ENCODE data around the gene AQP2.

Gene AQP2

DNA sequence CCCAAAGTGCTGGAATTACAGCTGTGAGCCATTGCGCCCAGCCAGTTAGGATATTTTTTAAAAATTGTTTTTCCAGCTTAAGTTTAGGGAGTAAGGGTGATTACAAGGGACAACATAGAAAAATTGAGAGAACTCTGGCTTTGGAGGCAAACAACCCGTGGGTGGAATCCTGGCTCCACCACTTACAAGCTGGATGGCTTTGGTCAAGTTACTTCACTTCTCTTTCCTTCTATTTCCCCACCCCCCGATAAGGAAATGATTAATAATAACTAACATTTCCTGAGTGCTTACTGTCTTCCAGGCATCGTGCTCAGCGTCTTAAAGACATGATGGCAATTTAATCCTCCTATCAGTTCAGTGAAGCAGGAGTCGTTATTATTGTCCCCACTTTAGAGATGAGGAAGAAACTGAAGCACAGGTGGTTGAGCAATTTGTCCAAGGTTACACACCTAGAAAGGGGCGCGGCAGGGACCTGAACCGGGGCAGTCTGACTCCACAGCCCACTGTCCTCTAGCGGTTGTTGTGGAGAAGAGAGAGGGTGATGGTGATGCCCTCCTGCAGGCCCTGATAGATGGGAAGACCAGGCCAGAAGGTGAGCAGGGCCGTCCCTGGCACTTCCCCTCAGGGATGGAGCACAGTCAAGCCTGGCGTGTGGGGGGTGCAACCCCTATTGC, 30.2 kb upstream of the AQP2 start:
- no peak for DNase-seq (ENCODE audit: low spot score)

DNA sequence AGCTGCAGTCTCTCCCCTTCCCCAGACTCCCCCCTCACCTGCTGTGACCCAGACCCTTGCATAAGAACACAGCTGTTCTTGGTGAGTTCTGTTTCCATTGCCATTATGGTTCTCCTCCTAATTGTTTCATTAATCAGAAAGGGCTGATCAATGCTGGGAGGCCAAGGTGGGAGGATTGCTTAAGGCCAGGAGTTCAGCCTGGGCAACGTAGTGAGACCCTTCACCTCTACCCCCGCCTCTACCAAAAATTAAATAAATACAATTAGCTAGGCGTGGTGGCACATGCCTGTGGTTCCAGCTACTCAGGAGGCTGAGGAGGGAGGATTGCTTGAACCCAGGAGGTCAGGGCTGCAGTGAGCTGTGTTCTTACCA, 29.6 kb upstream of the AQP2 start:
- DNase-seq (ENCODE audit: low spot score) = no peak

DNA sequence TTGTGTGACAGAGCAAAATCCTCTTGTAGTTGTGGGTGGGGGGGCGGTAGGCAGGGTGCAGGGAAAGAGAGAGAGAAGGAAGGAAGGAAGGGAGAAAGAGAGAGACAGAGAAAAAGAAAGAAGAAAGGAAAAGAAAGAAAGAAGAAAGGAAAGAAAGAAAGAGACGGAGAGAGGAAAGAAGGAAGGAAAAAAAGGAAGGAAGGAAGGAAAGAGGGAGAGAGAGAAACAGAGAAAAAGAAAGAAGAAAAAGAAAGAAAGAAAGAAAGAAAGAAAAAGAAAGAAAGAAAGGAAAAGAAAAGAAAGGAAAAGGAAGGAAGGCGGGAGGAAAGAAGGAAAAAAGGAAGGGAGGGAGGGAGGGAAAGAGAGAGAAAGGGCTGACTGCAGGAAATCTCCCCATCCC, 29.2 kb upstream of the AQP2 start:
- DNase-seq (ENCODE audit: low spot score) = no peak

DNA sequence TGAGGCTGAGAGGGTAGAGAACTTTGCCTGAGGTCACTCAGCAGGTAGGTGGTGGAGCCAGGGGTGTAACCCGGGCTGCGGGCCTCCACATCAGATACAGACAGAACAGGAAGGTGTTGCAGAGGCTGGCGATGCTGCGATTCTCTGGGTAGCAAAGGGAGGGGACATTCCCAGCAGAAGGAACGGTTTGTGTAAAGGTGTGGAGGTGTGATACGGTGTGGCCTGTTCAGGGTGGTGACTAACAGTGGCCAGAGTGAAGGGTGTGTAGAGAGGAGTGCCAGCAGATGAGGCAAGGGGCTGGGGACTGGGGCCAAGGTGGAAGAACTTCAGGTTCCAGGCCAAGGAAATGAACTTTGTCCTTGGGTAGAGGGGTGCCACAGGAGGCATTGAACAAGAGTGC, 28.6 kb upstream of the AQP2 start:
- DNase-seq (ENCODE audit: low spot score) = no peak

DNA sequence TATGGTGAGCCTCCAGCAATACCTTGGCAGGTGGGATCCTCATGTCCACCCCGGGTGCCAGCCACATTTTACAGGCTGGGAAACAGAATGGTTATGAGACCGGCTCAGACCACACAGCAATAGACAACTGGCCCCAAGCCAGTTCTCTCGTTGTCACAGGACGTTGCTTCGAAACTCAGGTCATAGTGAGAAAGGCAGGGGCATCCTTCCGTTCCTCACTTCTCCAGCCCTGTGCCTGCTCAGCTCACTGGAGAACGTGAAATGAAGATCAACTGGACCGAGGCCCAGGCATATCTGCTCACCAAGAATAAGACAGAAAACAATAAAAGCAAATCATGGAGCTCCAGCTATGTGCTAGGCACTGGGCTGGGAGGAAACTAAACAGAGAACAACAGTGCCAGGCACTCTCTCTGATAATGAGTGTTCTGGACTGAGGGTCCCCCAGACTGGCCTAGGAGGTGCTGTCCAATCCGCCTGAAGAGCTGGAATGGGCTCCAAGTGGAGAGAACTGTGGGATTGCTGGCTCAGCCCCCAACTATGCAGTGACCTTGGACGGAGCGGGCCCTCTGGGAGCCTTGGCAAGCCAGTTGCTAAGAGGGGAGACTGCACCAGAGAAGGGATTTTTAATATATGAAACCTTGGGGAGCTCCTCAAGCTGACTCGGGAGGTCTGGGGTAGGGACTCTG, 28.0 kb upstream of the AQP2 start:
- DNase-seq (ENCODE audit: low spot score) = no peak

DNA sequence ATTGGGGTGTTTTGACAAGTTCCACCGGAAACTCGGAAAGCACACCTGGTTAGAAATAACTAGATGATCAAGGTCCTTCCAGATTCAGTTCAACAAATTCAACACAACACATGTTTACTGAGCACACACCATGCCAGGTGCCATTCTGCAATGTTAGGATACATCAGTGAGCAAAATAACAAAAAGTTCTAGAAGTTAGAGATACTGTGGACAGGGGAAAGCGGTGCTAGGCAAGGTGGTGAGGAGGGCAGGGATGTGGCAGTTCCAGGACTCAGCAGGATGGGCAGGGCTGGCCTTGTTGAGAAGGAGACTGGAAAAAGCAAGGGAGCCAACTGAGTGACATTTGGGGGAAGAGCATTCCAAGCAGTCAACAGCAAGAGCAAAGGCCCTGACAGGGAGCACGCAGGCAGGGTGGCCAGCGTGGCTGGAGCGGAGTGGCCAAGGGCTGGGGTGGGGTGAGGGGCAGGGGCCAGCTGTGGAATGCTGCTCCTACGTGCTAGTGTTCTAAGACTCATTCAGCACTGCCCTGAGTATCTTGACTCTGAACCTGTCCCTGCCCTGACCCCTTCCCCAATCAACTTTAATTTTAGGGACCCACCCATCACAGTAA, 27.4 kb upstream of the AQP2 start:
- no peak for DNase-seq (ENCODE audit: low spot score)

DNA sequence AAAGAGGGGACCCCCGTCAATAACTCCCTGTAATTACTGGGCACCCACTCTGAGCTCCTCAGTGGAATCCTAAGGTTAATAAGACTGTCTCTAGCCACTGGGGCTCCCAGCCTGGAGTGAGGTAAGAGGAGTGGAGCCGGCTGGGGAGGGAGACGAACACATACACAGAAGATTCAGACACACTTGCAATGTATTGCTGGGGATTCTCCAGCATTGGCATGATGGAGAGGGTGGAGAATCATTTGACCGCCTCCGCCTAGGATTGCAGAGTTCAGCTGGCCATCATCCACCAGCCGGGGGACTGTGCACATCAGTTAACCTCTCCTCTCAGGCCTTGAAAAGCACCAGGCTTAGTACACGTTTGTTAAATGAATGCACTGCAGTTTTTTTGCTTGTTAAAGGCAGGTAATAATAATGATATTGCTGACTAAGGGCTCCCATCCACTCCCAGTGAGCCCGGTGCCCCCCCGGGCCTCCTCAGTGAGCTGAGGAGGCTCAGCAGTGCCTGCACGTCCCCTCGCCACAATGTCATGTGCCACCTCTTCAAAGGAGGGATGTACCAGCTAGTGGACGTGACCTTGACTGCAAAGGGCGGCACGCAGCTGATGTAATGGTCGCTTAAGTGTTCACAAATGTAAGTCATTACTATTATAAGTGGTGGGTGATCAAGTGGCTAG, 26.5 kb upstream of the AQP2 start:
- no peak for DNase-seq (ENCODE audit: low spot score)

DNA sequence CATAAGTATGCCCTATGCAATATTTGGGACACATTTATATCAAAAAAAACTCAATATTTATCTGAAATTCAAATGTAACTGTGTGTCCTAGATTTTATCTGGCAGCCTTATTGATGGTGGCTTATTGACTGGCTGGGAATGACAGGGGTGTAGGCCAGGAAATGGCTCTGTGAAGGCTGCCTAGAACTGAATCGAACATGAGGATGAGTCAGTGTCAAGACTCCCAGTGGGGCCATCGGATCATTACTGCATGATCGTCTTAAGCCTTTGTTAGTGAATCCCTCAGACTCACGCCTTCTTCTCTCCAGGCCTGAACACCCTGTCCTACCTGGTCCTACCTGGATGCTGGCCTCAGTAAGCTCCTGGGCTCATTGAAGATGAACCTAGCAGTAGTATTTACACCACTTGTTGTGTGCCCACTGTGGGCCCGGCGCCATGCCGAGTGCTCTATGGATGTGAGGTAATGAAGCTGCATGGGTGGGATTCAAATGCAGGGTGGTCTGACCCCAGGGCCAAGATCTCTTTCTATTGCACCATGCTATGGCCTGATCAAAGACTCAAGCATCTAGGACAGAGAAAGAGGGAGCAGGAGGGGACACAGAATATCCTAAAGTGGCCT, 25.8 kb upstream of the AQP2 start:
- DNase-seq (ENCODE audit: low spot score) = no peak

DNA sequence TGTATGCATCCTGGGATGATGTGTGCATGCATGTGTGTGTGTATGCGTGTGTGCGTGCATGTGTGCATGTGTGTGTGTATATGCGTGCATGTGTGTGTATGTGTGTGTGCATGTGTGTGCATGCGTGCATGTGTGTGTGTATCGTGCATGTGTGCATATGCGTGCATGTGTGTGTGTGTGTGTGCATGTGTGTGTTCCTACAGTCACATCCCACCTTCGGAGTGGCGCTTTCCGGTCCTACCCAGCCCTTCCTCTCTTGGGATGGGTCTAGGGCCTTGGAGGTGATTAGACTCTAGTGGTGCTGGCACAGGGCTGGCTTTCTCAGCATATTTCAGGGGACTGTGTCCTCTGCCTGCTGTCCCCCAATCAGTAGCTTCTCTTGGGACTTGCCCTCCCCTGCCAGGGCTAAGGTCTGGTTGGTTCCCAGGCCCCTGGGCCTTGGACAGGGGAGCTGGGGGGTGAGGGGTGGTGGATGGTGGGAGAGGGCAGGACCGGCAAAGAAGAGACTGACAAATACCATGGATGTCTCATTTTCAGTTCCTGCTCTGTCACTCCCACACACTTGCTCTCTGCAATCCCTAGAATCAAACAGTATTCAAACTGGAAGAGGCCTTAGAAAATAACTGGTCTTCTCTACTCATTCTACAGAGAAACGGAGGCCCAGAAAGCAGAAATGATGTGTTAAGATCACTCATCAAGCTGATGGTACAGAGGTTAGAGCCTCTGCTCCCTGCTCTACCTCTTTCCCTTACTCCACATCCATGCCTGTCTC, 24.9 kb upstream of the AQP2 start:
- DNase-seq (ENCODE audit: low spot score) = no peak

DNA sequence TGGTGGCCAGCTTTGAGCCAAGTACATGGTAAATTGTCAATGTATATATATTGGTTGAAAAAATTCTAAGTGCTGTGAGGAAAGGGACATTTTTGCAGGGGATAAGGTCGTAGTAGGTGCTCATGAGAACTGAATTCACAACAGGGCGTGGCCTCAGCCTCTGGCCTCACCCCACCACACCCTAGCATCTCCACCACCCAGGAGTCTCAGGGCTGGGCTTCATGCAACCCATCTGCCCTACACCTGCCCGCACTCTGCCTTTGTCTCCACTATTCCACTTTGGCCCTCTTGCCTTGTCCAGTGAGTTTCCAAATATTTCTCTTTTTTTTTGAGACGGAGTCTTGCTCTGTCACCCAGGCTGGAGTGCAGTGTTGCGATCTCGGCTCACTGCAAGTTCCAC, 22.1 kb upstream of the AQP2 start:
- DNase-seq (ENCODE audit: low spot score) = no peak

DNA sequence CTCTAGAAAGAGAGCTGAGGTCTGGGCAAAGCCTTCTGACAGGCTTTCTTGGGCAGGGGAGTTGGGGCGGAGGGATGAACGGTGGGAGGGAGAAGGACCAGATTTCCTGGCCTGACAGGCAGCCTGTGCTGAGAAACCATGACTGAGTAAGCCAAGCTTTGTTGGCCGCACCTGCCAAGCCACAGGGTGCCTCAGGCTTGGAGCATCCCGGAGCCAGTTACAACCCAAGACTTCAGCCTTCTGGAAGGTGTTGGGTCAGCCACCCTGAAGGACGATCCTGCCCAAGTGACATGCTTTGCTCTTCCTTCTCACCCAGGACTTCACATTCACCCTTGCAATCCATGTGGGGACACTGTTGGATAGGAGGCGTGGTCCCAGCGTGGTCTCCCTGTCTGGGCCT, 21.0 kb upstream of the AQP2 start:
- DNase-seq (ENCODE audit: low spot score) = no peak

DNA sequence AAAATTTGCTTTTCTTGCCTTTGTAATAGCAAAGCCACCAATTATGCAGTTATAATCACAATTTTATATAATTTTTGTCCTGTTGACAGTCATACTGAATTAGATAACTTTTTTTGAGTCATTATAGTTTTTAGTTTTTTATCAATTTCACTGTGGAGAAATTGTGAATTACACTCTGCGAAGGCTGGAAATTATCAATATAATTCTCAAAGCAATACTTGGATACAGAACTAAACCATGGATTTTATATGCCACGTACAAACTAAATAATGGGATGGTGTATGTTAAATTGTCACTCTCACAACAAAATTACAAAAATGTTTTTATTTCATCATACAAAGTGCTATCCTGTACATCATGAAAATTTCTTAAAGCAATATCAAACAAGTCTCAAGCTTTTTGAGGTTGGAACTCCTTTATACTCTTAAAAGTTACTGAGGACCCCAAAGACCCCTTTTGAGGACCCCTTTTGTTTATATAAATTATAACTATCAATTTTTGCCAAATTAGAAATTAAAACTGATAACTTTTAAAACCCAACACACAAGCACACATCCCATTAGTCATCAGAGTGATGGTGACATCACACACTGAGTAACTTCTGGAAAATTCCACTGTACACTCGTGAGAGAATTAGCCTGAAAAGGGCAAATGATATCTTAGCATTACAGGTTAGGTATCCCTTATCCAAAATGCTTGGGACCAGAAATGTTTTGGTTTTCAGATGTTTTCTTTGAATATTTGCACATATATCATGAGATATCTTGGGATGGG, 19.8 kb upstream of the AQP2 start:
- no peak for DNase-seq (ENCODE audit: low spot score)

DNA sequence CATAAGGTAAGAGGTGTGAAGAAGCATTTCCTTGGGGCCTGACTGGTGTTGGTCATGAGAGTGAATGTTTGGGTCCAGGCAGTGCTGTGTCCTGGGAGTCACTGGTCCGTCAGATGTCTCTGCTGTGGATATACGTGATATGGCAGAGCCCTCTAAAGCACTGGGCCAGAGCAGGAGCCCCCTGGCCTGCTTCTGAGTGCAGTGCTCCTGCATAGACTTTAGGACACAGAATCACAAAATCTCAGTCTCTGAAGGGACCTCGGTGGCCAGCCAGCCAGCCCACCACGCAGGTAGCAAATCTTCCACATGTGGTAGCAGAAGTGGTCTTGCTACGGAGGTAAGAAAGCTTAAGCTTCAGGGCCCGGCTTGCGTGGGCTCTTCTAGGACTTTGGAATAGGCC, 18.5 kb upstream of the AQP2 start:
- no peak for DNase-seq (ENCODE audit: low spot score)

DNA sequence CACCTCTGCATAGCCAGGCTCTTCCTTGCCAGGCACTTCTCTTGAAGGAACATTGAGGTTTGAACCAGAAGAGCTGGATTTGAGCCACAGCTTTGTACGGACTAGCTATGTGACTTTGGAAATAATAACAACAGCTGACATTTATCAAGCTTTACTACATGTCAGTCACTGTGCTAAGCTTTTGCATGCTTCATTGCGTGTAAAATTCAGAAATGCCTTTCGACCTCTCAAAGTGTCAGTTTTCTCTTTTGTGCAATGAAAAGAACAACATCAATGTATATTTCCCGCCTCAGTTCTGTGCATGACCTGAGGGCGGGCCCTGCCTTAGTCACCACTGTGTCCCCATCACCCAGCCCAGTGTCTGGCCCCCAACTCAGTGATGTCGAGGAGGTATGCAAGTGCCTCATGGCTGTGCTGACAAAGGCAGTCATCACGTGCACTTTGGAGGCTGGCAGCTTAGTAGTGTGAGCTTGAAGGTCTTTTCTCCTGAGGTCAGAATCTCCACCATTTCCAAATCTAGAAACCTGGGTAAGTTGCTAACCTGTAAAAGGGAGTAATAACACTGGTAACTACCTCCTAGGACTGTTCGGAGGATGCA, 17.9 kb upstream of the AQP2 start:
- no peak for DNase-seq (ENCODE audit: low spot score)

DNA sequence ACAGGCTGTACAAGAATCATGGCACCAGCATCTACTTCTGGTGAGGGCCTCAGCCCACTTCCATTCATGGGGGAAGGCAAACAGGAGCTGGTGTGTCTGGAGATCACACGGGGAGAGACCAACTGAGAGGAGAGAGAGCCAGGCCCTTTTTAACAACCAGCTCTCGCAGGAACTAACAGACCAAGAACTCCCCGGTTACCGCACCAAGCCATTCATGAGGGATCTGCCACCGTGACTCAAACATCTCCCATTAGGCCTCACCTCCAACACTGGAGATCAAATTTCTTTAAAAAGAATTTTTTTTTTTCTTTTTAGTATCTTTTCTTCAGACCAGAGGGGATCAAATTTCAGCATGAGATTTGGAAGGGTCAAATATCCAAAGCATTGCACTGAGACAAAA, 16.7 kb upstream of the AQP2 start:
- no peak for DNase-seq (ENCODE audit: low spot score)

DNA sequence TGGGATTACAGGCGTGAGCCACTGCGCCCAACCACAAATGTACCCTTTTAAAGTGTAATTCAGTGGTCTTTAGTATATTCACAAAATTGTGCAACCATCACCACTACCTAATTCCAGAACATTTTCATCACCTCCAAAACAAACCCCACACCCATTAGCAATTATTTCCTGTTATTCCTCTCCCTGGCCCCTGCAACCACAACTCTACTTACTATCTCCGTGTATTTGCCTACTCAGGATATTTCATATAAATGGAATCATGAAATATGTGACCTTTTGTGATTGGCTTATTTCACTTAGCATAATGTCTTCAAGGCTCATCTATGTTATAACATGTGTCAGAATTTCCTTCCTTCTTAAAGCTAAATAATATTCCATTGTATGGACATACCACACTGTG, 16.0 kb upstream of the AQP2 start:
- DNase-seq (ENCODE audit: low spot score) = no peak

DNA sequence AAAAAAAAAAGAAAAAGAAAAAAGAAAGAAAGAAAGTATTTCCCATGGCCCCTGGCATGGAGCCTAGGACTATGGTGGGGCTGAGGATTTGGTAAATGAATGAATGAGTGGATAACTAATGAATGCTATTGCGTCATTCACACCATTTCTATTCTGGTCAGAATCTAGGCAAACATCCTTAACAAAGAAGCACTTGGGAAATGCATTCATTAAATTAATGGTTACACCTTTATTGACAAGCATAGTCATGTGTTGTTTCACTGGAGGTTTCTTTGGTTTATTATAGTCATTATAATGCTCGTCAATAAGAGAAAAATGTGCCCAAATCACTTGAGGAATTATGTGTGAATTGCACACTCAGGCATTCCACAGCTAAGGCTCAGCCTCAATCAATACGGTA, 13.6 kb upstream of the AQP2 start:
- DNase-seq (ENCODE audit: low spot score) = no peak

DNA sequence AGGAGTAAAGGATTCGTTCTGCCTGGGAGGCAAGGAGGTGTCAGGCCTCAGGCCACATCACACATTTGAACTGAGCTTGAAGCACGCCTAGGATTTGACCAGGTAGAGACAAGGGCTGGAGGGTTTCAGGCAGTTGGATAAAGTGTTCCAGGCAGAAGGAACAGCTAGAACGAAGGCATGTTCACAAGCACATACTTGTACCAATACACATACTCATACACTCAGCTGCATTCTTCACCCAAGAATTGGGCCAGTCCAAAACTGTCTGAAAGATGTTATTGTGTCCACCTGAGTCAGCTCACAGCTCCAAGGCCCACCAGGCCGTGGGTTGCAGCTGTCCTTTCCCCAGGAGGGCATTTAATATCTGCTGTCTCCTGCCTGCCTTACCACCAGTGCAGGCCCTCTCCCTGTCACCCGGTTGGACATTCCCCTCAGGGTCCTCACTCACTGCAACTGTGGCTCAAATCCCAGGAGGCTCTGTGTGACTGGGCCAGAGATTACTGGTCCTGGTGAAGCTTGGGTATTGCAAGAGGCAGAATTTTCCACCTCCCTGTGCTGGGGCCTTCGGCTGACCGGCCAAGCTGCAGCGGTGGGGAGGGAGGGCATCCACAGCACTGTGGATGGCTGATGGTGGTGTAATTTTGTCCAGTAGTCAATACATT, 12.8 kb upstream of the AQP2 start:
- no peak for DNase-seq (ENCODE audit: low spot score)

DNA sequence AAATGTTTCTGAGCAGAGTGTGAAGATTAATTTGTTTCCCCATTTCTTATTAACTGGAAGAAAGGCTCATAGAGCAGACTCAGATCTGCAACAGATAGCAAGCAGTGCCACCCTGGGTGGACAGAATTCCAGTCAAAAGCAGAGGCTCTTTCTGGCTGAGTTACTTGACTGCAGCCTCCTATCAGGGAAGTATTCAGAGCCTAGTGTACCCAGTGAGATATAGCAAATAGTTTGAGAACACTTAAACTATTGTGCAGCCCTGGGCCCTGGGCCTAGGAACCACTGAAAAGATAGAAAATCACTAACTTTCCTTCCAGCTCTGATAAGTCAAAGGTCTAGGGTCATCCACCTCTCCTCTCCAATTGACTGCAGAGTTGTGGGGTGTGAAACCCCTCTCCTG, 11.2 kb upstream of the AQP2 start:
- DNase-seq (ENCODE audit: low spot score) = no peak

DNA sequence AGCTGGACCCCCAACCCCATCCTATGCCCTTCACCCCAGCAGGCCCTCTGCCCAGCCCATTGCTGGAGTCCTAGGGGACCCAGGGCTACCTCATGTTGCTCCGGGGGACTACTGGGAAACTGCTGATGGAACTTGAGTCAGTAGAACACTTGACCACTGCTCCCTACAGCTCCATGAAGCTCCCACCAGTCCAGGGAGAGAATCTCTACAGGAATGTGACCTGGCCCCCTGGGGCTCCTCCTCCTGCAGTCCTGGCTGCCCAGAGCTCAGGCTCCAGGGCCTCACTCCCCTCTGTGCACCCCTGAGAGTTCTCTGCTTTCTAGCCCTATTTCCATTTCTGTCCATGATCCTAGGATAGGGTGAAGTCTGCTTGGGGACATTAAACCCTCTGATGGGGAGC, 10.8 kb upstream of the AQP2 start:
- no peak for DNase-seq (ENCODE audit: low spot score)
